Tibial nerve (tissue), 4 donors: ENCODE results near the gene MTCH1. TPM values are rescaled to one million over a fixed set of nuclear protein-coding genes. Genes with fewer than 3 reads are reported as not detected.
"Not testable (repeated sequence)": the region's sequence is repeated elsewhere in the genome, so short reads cannot be mapped to it uniquely, and the experiment has no call there.

Experiments used
- DNase-seq, 2 donors: peaks; one replicate each; pipeline ENCODE4 v3.0.0-alpha.2; 2019; ENCODE audit warnings: low spot score in 2 of 2
- H3K27ac ChIP-seq, 4 donors: fragments of 200-600 bp; sonication (generic) in 3 of 4; one replicate each; pipeline ENCODE4 v1.5.1; 2017 to 2019; ENCODE audit warnings: mild to moderate bottlenecking in 1 of 4
- H3K27me3 ChIP-seq, 2 donors: fragments of 200-600 bp; sonication (generic) in 1 of 2; one replicate each; pipeline versions ENCODE4 v1.5.1 to v1.6.0; 2017 to 2019
- H3K36me3 ChIP-seq, 3 donors: fragments of 200-600 bp; sonication (generic); one replicate each; pipeline ENCODE4 v1.5.1; 2018 to 2019
- H3K4me1 ChIP-seq, 4 donors: fragments of 200-600 bp; sonication (generic) in 3 of 4; one replicate each; pipeline ENCODE4 v1.5.1; 2017 to 2019
- H3K4me3 ChIP-seq, 4 donors: fragments of 200-600 bp; sonication (generic) in 3 of 4; one replicate each; pipeline ENCODE4 v1.5.1; 2017 to 2019; ENCODE audit warnings: mild to moderate bottlenecking in 1 of 4, moderate library complexity in 1 of 4
- H3K9me3 ChIP-seq, 4 donors: fragments of 200-600 bp; sonication (generic) in 3 of 4; one replicate each; pipeline ENCODE4 v1.5.1; 2017 to 2019
- EP300 ChIP-seq, 2 donors: sonication (generic); formaldehyde crosslinking; IDR thresholded peaks; one replicate each; pipeline ENCODE4 v1.6.1; 2017; ENCODE audit warnings: antibody characterized with exemption in 2 of 2, mild to moderate bottlenecking in 1 of 2
- POLR2A ChIP-seq, 2 donors: fragments of 450-650 bp; IDR thresholded peaks; one replicate each; pipeline ENCODE4 v1.6.1; 2017; ENCODE audit warnings: antibody characterized with exemption in 2 of 2, mild to moderate bottlenecking in 2 of 2, moderate library complexity in 2 of 2
- WGBS, 2 donors: methylation state at CpG; one replicate each; pipeline ENCODE4 v1.1.5; 2018; 5-methylcytosine and 5-hydroxymethylcytosine counted together
- total RNA-seq, 4 donors: library from RNA; depleted of rRNA; stranded (reverse); fragments of >200 nt; gene quantifications; one replicate each; pipeline ENCODE4 v1.1.0, GENCODE V29; 2016
- TF ChIP-seq, protein P1 (sequence below), 5 experiments: fragments of 200-600 bp in 3 of 5; fragments of 450-650 bp in 2 of 5; sonication (generic) in 3 of 5; IDR thresholded peaks; one replicate each; pipeline ENCODE4 v1.5.1; 2016 to 2019; ENCODE audit warnings: antibody characterized with exemption in 5 of 5, mild to moderate bottlenecking in 3 of 5, moderate library complexity in 2 of 5

The MTCH1 gene
- total RNA-seq, 4 donors from 2014 or later, result 277 to 347 (median 301) TPM

DNA sequence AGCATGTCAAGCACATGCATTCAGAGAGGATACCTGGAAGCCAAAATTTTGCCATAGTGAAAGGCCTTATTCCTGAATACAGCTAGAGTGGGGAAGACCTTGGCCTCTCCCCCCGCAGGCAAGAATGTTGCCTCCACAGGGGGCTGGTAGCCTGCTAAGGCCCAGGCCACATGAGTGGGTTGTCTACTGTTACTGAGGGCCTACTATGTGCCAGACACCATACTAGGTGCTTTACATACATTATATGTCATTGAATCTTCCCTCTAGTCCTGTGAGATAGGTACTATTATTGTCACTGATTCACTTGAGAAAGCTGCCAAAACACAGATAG is 32.1 kb downstream of the MTCH1 start:
- Histone ChIP-seq H3K4me3 (no peak overlapping the region), H3K36me3 (no peaks in the 10 kb centered on the region), H3K4me1 (no peaks in the 10 kb centered on the region), H3K27ac (no peak overlapping the region), H3K27me3 (no peaks in the 10 kb centered on the region), H3K9me3 (no peaks in the 10 kb centered on the region)
- 77 to 88% methylated on average over 1 of the region's 1 CpG for WGBS, 2 donors
- TF ChIP-seq, protein P1, sequence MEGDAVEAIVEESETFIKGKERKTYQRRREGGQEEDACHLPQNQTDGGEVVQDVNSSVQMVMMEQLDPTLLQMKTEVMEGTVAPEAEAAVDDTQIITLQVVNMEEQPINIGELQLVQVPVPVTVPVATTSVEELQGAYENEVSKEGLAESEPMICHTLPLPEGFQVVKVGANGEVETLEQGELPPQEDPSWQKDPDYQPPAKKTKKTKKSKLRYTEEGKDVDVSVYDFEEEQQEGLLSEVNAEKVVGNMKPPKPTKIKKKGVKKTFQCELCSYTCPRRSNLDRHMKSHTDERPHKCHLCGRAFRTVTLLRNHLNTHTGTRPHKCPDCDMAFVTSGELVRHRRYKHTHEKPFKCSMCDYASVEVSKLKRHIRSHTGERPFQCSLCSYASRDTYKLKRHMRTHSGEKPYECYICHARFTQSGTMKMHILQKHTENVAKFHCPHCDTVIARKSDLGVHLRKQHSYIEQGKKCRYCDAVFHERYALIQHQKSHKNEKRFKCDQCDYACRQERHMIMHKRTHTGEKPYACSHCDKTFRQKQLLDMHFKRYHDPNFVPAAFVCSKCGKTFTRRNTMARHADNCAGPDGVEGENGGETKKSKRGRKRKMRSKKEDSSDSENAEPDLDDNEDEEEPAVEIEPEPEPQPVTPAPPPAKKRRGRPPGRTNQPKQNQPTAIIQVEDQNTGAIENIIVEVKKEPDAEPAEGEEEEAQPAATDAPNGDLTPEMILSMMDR (IDR thresholded peaks at IDR 0.05), result no peak
- no peak for TF ChIP-seq EP300 (IDR thresholded peaks at IDR 0.05)
- TF ChIP-seq POLR2A (IDR thresholded peaks at IDR 0.05), result no peak
- DNase-seq, result no peak

DNA sequence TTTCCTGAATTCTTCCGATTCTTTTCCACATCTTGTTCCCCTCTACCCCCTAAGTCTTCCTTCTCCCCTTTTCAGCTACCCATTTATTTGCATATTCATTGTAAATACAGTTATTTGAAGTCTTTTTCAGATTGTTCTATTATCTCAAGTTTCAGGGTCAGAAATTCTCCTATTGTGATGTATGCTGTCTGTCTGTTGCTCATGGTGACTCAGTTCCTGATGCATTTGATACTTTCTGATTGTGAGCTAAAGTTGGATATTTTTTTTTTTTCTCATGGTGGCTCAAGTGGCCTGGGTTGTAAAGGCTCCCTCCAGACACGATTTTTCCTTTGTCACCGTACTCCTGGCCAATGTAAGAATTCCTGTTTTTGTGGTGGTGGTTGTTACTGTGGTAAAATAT is 36.4 kb downstream of the MTCH1 start:
- no peaks in the 10 kb centered on the region for H3K9me3 ChIP-seq
- H3K4me1 ChIP-seq, result no peaks in the 10 kb centered on the region
- no peaks in the 10 kb centered on the region for H3K36me3 ChIP-seq
- no peak overlapping the region for H3K4me3 ChIP-seq
- H3K27me3 ChIP-seq, result no peaks in the 10 kb centered on the region
- WGBS, 2 donors, result 87% methylated on average over 3 of the region's 3 CpGs
- DNase-seq, result no peak
- TF ChIP-seq, protein P1 (IDR thresholded peaks at IDR 0.05), result no peak
- no peak for TF ChIP-seq EP300 (IDR thresholded peaks at IDR 0.05)
- TF ChIP-seq POLR2A (IDR thresholded peaks at IDR 0.05), result no peak
- H3K27ac ChIP-seq, result no peak overlapping the region

DNA sequence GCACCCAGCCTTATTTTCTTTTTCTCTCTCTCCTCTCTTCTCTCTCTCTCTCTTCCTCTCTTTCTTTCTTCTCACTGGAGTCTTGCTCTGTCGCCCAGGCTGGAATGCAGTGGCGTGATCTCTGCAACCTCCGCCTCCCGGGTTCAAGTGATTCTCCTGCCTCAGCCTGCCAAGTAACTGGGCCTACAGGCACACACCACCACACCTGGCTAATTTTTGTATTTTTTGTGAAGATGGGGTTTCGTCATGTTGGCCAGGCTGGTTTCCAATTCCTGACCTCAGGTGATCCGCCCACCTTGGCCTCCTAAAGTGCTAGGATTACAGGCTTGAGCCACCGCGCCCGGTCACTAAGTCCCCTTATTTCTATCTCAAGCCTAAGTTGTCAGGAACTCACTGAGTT is 36.9 kb downstream of the MTCH1 start:
- not testable (repeated sequence) for DNase-seq

DNA sequence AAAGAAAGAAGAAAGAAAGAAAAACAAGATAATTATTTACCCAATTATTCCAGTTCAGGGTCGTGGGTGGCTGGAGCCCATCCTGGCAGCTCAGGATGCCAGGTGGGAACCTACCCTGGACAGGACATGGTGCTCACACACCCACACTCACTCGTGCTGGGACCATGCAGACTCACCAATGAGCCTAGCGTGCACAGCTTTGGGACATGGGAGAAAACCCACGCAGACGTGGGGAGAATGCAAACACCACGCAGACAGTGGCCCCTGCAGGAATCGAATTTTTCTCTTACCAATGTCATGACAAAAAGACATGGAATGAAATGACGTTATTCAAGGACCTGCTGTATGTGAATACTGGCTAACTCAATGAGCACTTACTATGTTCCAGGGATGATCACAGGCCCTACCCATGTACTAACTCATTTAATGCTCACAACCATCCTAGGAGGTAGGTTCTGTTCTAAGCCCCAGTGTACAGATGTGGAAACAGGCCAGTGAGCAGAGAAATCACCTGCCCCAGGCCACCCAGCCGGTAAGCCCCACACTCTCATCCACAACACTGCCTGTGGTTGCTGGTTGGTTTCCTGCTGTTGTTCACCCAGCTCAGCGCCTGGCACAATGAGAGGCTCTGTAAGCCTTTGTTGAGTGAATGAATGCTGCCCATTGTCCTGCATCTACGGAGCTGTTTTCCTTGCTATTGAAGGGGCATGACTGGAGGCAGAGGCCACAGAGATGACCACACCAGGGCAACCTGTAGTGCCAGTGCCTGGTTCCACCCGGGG is 38.2 kb downstream of the MTCH1 start:
- no peak for DNase-seq
- Histone ChIP-seq H3K27ac (no peak overlapping the region), H3K27me3 (no peaks in the 10 kb centered on the region), H3K36me3 (no peaks in the 10 kb centered on the region), H3K4me3 (no peak overlapping the region), H3K9me3 (no peaks in the 10 kb centered on the region), H3K4me1 (no peaks in the 10 kb centered on the region)
- TF ChIP-seq, protein P1 (IDR thresholded peaks at IDR 0.05), result no peak
- TF ChIP-seq POLR2A (IDR thresholded peaks at IDR 0.05) (no peak), EP300 (IDR thresholded peaks at IDR 0.05) (no peak)
- WGBS, 2 donors, result 52 to 56% methylated on average over 11 to 12 of the region's 12 CpGs

More for the DNA sequence above, 36.9 kb downstream of the MTCH1 start:
- H3K4me1 ChIP-seq, H3K27me3 ChIP-seq, H3K4me3 ChIP-seq, H3K36me3 ChIP-seq, H3K27ac ChIP-seq, H3K9me3 ChIP-seq: not testable (repeated sequence)
- 70 to 92% methylated on average over 9 of the region's 9 CpGs for WGBS, 2 donors

DNA sequence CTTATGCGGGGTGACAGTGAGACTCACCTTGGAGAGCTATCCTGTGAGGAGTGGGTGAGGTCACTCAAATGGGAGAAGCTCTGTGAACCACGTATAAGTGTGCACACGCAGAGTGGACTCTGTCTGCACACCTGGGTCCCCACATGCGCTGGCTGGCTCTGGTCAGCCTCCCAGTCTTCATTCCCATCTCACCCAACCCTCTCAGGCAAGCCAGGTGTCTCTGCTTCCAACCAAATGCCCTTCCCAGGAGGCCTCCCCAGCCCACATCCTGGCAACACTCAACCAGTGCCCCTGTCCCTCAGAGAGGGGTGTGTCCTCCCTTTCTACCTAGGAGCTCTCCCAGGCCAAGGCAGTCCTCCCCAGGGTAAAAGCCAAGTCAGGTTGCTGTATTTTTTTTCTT is 39.5 kb downstream of the MTCH1 start:
- no peak overlapping the region for H3K4me3 ChIP-seq
- 82 to 93% methylated on average over 4 of the region's 4 CpGs for WGBS, 2 donors
- TF ChIP-seq EP300 (IDR thresholded peaks at IDR 0.05) (no peak), POLR2A (IDR thresholded peaks at IDR 0.05) (no peak)
- TF ChIP-seq, protein P1 (IDR thresholded peaks at IDR 0.05), result no peak
- H3K27ac ChIP-seq, result no peak overlapping the region
- no peaks in the 10 kb centered on the region for H3K4me1 ChIP-seq
- H3K27me3 ChIP-seq, result no peaks in the 10 kb centered on the region
- H3K36me3 ChIP-seq, result no peaks in the 10 kb centered on the region
- H3K9me3 ChIP-seq, result no peaks in the 10 kb centered on the region
- no peak for DNase-seq
